Activated CD8-positive, alpha-beta T cell treated with anti-CD3 and anti-CD28 coated beads for 36 hours (primary cell): Measurements from ENCODE around the gene TRIM29. TPM values are rescaled to one million over a fixed set of nuclear protein-coding genes. Genes with fewer than 3 reads are reported as not detected.

ENCODE experiments used
- ATAC-seq: fragments of 200-7000 bp; cut with Tn5 transposase; one replicate; pipeline ENCODE4 v1.10.0; 2021; ENCODE audit warnings: mild to moderate bottlenecking, moderate library complexity
- CTCF ChIA-PET: fragments of 350-600 bp; sonication (Branson Sonifier 250); formaldehyde crosslinking; loops from one replicate; lab custom pipeline; 2021; ENCODE audit warnings: antibody characterized with exemption; lab: Charles Lee
- POLR2A ChIA-PET: fragments of 350-600 bp; sonication (Branson Sonifier 250); formaldehyde crosslinking; loops from one replicate; lab custom pipeline; 2021; ENCODE audit warnings: antibody characterized with exemption; lab: Charles Lee
- DNase-seq: peaks from one replicate; pipeline ENCODE4 v3.0.0-alpha.2; 2020
- H3K27ac Mint-ChIP-seq: one replicate; pipeline ENCODE4 v1.8.0; 2021; ENCODE audit warnings: mild to moderate bottlenecking, mixed read lengths
- H3K27me3 Mint-ChIP-seq: one replicate; pipeline ENCODE4 v1.8.0; 2021; ENCODE audit warnings: mixed read lengths
- H3K36me3 Mint-ChIP-seq: one replicate; pipeline ENCODE4 v1.8.0; 2021; ENCODE audit warnings: low read depth, mixed read lengths
- H3K4me1 Mint-ChIP-seq: one replicate; pipeline ENCODE4 v1.8.0; 2021; ENCODE audit warnings: low read depth, mixed read lengths
- H3K4me3 Mint-ChIP-seq: one replicate; pipeline ENCODE4 v1.8.0; 2021; ENCODE audit warnings: mild to moderate bottlenecking, moderate library complexity, mixed read lengths
- H3K9me3 Mint-ChIP-seq: one replicate; pipeline ENCODE4 v1.8.0; 2021; ENCODE audit warnings: mixed read lengths
- intact Hi-C: fragments of 100-400 bp; cut with micrococcal nuclease; formaldehyde crosslinking; loops from one replicate; pipeline ENCODE4 v1.10.0; 2022
- total RNA-seq, 2 experiments: library from RNA; stranded (reverse); gene quantifications; one replicate each; pipeline ENCODE4 v1.2.3, GENCODE V29; 2021
- TF ChIP-seq, protein P1 (sequence below): fragments of 200-600 bp; IDR thresholded peaks from one replicate; pipeline ENCODE4 v1.8.0; 2022; ENCODE audit warnings: antibody characterized with exemption, mild to moderate bottlenecking

TRIM29 gene
- total RNA-seq, 2 experiments from 2014 or later: not detected

- Mint-ChIP-seq H3K27ac (no peak overlapping the region), H3K36me3 (no peaks in the 10 kb centered on the region), H3K27me3 (peaks cover 2% of the 10 kb centered on the region), H3K4me1 (no peaks in the 10 kb centered on the region), H3K4me3 (no peak overlapping the region), H3K9me3 (no peaks in the 10 kb centered on the region)
- ChIA-PET POLR2A (no interaction called here), CTCF (interaction anchor here (2.8 kb wide), 1 partner anchor 14 kb away, joined by 12 read pairs; no protein-coding TSS in a partner anchor)
- intact Hi-C loops: no loop called here
- ATAC-seq: no peak
- TF ChIP-seq, protein P1, sequence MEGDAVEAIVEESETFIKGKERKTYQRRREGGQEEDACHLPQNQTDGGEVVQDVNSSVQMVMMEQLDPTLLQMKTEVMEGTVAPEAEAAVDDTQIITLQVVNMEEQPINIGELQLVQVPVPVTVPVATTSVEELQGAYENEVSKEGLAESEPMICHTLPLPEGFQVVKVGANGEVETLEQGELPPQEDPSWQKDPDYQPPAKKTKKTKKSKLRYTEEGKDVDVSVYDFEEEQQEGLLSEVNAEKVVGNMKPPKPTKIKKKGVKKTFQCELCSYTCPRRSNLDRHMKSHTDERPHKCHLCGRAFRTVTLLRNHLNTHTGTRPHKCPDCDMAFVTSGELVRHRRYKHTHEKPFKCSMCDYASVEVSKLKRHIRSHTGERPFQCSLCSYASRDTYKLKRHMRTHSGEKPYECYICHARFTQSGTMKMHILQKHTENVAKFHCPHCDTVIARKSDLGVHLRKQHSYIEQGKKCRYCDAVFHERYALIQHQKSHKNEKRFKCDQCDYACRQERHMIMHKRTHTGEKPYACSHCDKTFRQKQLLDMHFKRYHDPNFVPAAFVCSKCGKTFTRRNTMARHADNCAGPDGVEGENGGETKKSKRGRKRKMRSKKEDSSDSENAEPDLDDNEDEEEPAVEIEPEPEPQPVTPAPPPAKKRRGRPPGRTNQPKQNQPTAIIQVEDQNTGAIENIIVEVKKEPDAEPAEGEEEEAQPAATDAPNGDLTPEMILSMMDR: no peak
- DNase-seq: no peak
Observed at GRCh38 chr11:120121914-120122473, 15.9 kb downstream of the TRIM29 start.

DNA sequence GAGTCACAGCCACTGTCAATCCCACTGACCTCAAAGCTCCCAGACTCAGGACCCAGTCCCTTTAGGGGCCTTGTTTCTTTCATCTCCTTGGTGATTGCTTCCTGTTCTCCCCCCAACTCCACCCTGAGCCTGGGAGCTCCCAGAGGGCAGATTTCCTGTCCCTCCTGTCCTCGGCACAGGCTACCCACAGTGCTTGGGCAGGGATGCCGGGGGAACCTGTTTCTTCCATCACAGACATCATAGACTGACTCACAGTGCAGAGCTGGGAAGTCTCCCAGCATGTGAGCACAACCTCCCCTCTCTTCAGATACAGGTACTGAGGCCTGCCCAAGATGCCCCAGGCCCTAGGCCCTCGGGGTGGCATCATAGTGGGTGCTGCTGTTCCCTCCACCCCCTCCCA is 16.6 kb downstream of the TRIM29 start:
- no peaks in the 10 kb centered on the region for H3K4me1 Mint-ChIP-seq
- H3K36me3 Mint-ChIP-seq: no peaks in the 10 kb centered on the region
- intact Hi-C loops: no loop called here
- POLR2A ChIA-PET: no interaction called here
- H3K4me3 Mint-ChIP-seq: no peak overlapping the region
- TF ChIP-seq, protein P1: no peak
- DNase-seq: no peak
- H3K27me3 Mint-ChIP-seq: peaks cover 2% of the 10 kb centered on the region
- H3K27ac Mint-ChIP-seq: no peak overlapping the region
- ATAC-seq: no peak
- H3K9me3 Mint-ChIP-seq: no peaks in the 10 kb centered on the region
- CTCF ChIA-PET: interaction anchor here (2.8 kb wide), 1 partner anchor 13 kb away, joined by 12 read pairs; no protein-coding TSS in a partner anchor

DNA sequence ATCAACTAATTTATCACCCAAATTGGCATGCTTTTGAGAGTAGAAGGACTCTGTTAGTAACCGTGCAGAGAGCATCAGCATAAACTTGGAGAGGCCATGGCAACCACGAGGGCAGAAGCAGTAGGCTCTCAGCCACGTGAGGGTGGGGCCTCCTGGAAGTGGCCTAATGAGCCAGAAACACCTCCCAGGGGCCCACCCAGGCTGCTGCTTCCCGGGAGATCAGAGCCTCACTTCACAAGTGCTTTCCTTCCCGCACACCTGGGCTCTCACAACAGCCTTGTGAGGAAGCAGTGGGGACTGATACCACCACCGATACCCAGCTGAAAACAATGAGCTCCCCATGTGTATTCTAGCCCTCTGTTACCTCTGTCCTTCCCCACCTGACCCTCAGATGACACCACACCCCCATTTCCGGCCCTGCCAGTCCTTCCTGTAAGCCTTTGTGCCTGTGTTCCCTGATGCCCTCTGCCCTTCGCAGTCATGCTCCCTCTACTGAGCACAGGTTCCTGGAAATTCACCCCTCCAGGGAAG is 17.0 kb downstream of the TRIM29 start:
- POLR2A ChIA-PET: no interaction called here
- ATAC-seq (no peak), DNase-seq (no peak)
- Mint-ChIP-seq H3K4me3 (no peak overlapping the region), H3K4me1 (no peaks in the 10 kb centered on the region), H3K27me3 (peaks cover 2% of the 10 kb centered on the region), H3K9me3 (no peaks in the 10 kb centered on the region), H3K36me3 (no peaks in the 10 kb centered on the region), H3K27ac (no peak overlapping the region)
- CTCF ChIA-PET: interaction anchor here (2.8 to 3.4 kb wide), 2 partner anchors 12 to 13 kb away, joined by 12 to 16 read pairs; no protein-coding TSS in a partner anchor
- intact Hi-C loops: no loop called here
- TF ChIP-seq, protein P1: no peak

- no peak overlapping the region for H3K27ac Mint-ChIP-seq
- TF ChIP-seq, protein P1: no peak
- DNase-seq: no peak
- H3K36me3 Mint-ChIP-seq: no peaks in the 10 kb centered on the region
- ChIA-PET POLR2A (no interaction called here), CTCF (interaction anchor here (3.4 kb wide), 1 partner anchor 11 kb away, joined by 16 read pairs; no protein-coding TSS in a partner anchor)
- H3K4me3 Mint-ChIP-seq: no peak overlapping the region
- H3K4me1 Mint-ChIP-seq: no peaks in the 10 kb centered on the region
- peaks cover 2% of the 10 kb centered on the region for H3K27me3 Mint-ChIP-seq
- no peaks in the 10 kb centered on the region for H3K9me3 Mint-ChIP-seq
- intact Hi-C loops: no loop called here
- no peak for ATAC-seq
Observed at GRCh38 chr11:120119121-120119520, 18.8 kb downstream of the TRIM29 start.

- CTCF ChIA-PET: interaction anchor here (3.4 kb wide), 1 partner anchor 9 kb away, joined by 16 read pairs; no protein-coding TSS in a partner anchor
- no peaks in the 10 kb centered on the region for H3K4me1 Mint-ChIP-seq
- no peaks in the 10 kb centered on the region for H3K9me3 Mint-ChIP-seq
- TF ChIP-seq, protein P1: no peak
- no peak overlapping the region for H3K27ac Mint-ChIP-seq
- intact Hi-C loops: no loop called here
- H3K36me3 Mint-ChIP-seq: no peaks in the 10 kb centered on the region
- ATAC-seq (no peak), DNase-seq (no peak)
- POLR2A ChIA-PET: no interaction called here
- no peak overlapping the region for H3K4me3 Mint-ChIP-seq
- H3K27me3 Mint-ChIP-seq: no peaks in the 10 kb centered on the region
Observed at GRCh38 chr11:120117991-120118390, 19.9 kb downstream of the TRIM29 start.
